ENCODE data around the gene PFKFB4. TPM values are rescaled to one million over a fixed set of nuclear protein-coding genes. Genes with fewer than 3 reads are reported as not detected.

PFKFB4 gene
- total RNA-seq, 2 experiments from 2014 or later, result 90.8 to 94.0 TPM

- peaks cover 51% of the 10 kb centered on the region for H3K4me1 Mint-ChIP-seq (ENCODE audit: low read depth)
- no peaks in the 10 kb centered on the region for H3K27me3 Mint-ChIP-seq
- DNase-seq (no peak), ATAC-seq (no peak)
- intact Hi-C loops (cut with micrococcal nuclease), result no loop called here
- ChIA-PET POLR2A (interaction anchor here (0.7 to 4.2 kb wide), 10 partner anchors 9 to 88 kb away, joined by 3 to 32 read pairs (median 3); partner anchors contain the start of genes ATRIP, PFKFB4 and SHISA5), CTCF (interaction anchor here (1.3 to 4.9 kb wide), 6 partner anchors 33 to 166 kb away, joined by 4 to 35 read pairs (median 6); partner anchors contain the start of genes PFKFB4 and SLC26A6)
- no peaks in the 10 kb centered on the region for H3K9me3 Mint-ChIP-seq
- H3K36me3 Mint-ChIP-seq (ENCODE audit: low read depth), result peaks cover 46% of the 10 kb centered on the region
- H3K4me3 Mint-ChIP-seq, result peak overlapping the region; percentile 46
- peak overlapping the region; percentile 96 for H3K27ac Mint-ChIP-seq
- no peak for TF ChIP-seq CTCF (IDR thresholded peaks at IDR 0.05)
These were observed 87.3 kb downstream of the PFKFB4 start for GRCh38 chr3:48469046-48469915.

DNA sequence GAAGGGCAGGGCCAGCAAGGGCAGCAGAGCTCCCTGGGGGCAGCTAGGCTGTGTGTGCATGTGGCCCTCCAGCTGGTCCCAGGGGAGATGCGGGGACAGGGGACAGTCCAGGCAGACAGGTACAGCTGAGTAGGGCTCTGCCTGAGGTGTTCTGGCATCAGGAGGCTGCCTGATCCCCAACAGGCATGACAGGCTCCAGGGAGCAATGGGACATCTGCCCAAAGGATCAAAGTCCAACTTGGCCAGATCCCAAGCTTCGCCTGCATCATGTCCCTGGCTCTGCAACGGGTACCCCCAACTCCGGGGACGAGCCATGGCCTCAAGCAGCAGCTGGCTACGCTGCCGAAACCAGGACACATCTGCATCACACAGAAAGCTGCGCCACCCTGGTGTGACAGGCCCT, 88.3 kb downstream of the PFKFB4 start:
- CTCF ChIA-PET, result interaction anchor here (1.3 to 4.3 kb wide), 4 partner anchors 32 to 167 kb away, joined by 4 to 18 read pairs (median 6); partner anchors contain the start of gene SLC26A6
- DNase-seq (no peak), ATAC-seq (no peak)
- intact Hi-C loops (cut with micrococcal nuclease), result no loop called here
- Mint-ChIP-seq H3K36me3 (ENCODE audit: low read depth) (peaks cover 46% of the 10 kb centered on the region), H3K4me3 (peak overlapping the region; percentile 87), H3K27me3 (no peaks in the 10 kb centered on the region), H3K9me3 (no peaks in the 10 kb centered on the region), H3K4me1 (ENCODE audit: low read depth) (peaks cover 47% of the 10 kb centered on the region), H3K27ac (peak overlapping the region; percentile 96)
- TF ChIP-seq CTCF (IDR thresholded peaks at IDR 0.05), result no peak
- POLR2A ChIA-PET, result interaction anchor here (1.1 to 4.2 kb wide), 5 partner anchors 8 to 89 kb away, joined by 3 to 32 read pairs (median 8); partner anchors contain the start of genes ATRIP, PFKFB4 and TMA7

Small RNA genes lying within 50 kb of the gene (microRNA-seq; reads per million reads assigned to microRNA genes)
- gene MIR6823 (ENCODE audit: borderline microRNAs expressed, borderline replicate concordance) (not detected), gene MIR711 (ENCODE audit: borderline microRNAs expressed, borderline replicate concordance) (not detected)

Other genes starting within 250 kb of the PFKFB4 start
- gene SPINK8, start 223.1 kb downstream of the PFKFB4 start, total RNA-seq, result not detected
- not detected for gene FBXW12, start 184.6 kb downstream of the PFKFB4 start, total RNA-seq
- gene PLXNB1, start 126.7 kb downstream of the PFKFB4 start, total RNA-seq, result 1 to 10 TPM; 3.7 TPM
- 10 to 100 TPM; 25.3 to 28.3 TPM for gene CCDC51, start 116.7 kb downstream of the PFKFB4 start, total RNA-seq
- 100 to 1,000 TPM; 312 to 334 TPM for gene TMA7, start 116.5 kb downstream of the PFKFB4 start, total RNA-seq
- 10 to 100 TPM; 12.4 to 15.0 TPM for gene ATRIP, start 110.1 kb downstream of the PFKFB4 start, total RNA-seq
- 10 to 100 TPM; 65.9 to 71.4 TPM for gene SHISA5, start 52.6 kb downstream of the PFKFB4 start, total RNA-seq
- not detected for gene UCN2, start 7.0 kb upstream of the PFKFB4 start, total RNA-seq
- 1 to 10 TPM; 1.6 to 2.2 TPM for gene COL7A1, start 38.5 kb upstream of the PFKFB4 start, total RNA-seq
- 100 to 1,000 TPM; 240 to 256 TPM for gene UQCRC1, start 52.8 kb upstream of the PFKFB4 start, total RNA-seq
- under 1 TPM in 1 of 2 experiments, not detected in 1; 0.43 TPM for gene TMEM89, start 65.0 kb upstream of the PFKFB4 start, total RNA-seq
- 10 to 100 TPM; 41.3 to 45.0 TPM for gene SLC26A6, start 78.7 kb upstream of the PFKFB4 start, total RNA-seq
- gene CELSR3, start 106.1 kb upstream of the PFKFB4 start, total RNA-seq, result 10 to 100 TPM; 15.8 to 17.8 TPM
- 10 to 100 TPM; 69.7 to 73.8 TPM for gene NCKIPSD, start 129.1 kb upstream of the PFKFB4 start, total RNA-seq
- 10 to 100 TPM; 47.7 to 48.0 TPM for gene IP6K2, start 160.4 kb upstream of the PFKFB4 start, total RNA-seq

Measured in activated CD8-positive, alpha-beta T cell treated with anti-CD3 and anti-CD28 coated beads for 36 hours (primary cell).